GM18858 (cell line): ENCODE data around the gene NDE1.

Source experiments
- ATAC-seq: cut with Tn5 transposase; IDR thresholded peaks from one replicate; pipeline ENCODE4 v1.9.1; 2021; ENCODE audit not compliant: unreplicated experiment

The NDE1 gene

GRCh38 chr16:15732416-15732815 lies 82.4 kb downstream of the NDE1 start:
- no peak for ATAC-seq

- no peak for ATAC-seq
Measured at GRCh38 chr16:15735610-15736009, 85.6 kb downstream of the NDE1 start.

GRCh38 chr16:15736529-15736928 lies 86.5 kb downstream of the NDE1 start:
- ATAC-seq = no peak

DNA sequence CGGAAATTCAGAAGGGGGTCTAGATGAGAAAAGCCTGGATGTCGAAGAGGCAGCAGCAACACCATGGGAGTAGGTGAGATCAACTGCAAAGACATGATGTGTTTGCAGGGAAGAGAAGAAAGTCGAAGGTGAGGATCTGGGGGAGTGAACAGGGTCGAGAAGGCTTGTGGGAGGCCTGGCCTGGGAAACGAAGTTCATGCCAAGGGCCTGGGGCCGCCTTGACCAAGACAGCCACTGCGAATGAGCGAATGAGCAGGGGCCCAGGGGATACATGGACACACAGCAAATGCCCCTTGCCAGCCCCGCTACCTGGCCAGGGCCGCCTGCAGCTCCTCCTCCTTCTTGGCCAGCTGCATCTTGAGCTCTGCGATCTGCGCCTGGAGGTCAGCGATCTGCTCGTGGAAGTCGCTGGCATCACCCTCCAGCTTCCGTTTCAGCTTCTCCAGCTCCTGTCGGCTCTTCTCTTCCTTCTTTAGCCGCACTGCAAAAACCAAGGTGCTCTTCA lies 87.1 kb downstream of the NDE1 start:
- no peak for ATAC-seq

DNA sequence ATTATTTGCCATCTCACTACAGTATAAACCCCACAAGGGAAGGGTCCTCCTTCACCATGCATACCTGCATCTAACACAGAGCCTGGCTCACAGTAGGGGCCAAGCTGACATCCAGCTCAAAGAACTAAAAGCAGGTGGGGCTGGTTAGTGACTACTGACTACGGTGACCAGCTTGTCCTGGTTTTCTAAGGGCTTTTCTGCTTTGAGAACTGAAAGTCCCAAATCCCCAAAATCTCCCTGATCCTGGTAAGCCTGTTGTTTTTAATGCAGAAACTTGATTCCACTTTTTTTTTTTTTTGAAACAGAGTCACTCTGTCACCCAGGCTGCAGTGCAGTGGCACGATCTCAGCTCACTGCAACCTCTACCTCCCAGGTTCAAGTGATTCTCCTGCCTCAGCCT lies 89.4 kb downstream of the NDE1 start:
- no peak for ATAC-seq

DNA sequence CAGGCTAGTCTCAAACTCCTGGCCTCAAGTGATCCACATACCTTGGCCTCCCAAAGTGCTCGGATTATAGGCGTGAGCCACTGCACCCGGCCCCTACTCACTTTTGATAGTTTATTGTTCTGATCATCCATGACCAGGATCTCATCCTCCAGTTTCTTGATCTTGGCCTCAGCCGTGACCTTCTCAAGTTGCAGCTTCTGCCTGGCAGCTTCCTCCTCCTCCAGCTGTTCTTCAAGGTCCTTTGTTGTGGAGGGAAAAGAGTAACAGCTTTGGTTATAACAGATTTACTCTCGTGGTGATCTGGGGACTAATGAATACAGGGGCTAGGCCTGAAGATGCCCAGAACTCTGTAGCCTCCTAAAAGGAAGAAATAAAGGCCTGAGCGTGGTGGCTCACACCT lies 89.9 kb downstream of the NDE1 start:
- no peak for ATAC-seq

DNA sequence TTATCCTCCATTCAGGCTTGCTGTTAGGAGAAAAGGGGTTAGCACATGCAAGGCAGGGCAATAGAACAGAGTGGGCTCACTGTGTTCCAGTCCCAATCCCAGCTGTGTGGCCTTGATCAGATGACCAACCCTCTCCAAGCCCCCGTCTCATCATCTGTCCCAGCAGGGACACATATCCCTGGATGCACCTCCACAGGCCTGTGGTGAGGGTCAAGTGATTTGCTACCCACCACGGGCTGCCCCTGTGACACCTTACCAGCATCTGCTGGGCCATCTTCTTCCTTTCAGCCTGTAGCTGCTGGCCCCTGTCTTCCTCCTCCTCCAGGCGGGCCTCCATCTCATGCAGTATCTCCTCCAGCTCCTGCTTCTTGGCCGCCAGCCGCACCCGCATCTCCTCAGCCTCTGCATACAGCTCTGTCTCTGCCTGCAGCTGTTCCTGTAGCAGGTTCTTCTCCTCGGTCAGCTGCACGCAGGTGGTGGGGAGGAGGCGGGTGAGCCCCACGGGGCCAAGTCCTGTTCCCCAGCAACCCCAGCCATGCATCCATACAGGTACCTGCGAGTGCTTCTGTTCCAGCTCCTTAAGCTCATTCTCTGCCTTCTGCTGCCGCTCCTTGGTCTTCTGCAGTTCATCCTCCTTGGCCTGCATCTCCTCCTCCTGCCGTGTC lies 91.3 kb downstream of the NDE1 start:
- no peak for ATAC-seq

GRCh38 chr16:15742716-15743115 lies 92.7 kb downstream of the NDE1 start:
- ATAC-seq = no peak

GRCh38 chr16:15743657-15744056 lies 93.6 kb downstream of the NDE1 start:
- no peak for ATAC-seq

GRCh38 chr16:15746332-15746731 lies 96.3 kb downstream of the NDE1 start:
- no peak for ATAC-seq

DNA sequence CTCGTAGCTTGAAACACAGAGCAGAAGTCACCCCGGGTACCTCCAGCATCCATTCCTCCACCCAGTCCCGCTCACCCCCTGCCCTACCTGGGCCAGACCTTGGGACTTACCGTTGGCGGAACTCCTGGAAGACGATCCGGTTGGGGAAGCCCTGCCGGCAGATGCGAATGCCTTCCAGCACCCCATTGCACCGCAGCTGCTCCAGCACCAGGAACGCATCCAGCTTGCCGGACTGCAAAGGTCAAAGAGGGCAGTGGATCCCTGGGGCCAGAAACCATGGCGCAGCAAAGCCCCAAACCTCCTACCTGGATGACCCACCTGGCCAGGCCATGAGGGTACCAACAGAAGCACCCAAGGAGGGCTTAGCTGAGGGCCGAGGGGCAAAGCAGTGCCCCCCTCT lies 97.9 kb downstream of the NDE1 start:
- ATAC-seq = no peak

DNA sequence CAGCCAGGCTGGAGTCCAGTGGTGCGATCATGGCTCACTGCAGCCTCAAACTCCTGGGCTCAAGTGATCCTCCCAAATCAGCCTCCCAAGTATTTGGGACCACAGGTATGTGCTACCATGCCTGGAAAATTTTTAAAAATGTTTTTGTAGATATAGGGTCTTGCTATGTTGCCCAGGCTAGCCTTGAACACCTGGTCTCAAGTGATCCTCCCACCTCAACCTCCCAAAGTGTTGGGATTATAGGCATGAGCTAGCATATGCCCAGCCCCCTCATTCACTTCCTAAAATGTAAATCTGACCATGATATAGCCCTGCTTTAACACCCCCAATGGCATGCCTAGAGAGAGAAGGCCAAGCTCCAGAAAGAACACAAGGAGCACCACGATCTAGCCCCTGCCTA lies 98.6 kb downstream of the NDE1 start:
- no peak for ATAC-seq

GRCh38 chr16:15749371-15749770 lies 99.3 kb downstream of the NDE1 start:
- ATAC-seq = no peak

DNA sequence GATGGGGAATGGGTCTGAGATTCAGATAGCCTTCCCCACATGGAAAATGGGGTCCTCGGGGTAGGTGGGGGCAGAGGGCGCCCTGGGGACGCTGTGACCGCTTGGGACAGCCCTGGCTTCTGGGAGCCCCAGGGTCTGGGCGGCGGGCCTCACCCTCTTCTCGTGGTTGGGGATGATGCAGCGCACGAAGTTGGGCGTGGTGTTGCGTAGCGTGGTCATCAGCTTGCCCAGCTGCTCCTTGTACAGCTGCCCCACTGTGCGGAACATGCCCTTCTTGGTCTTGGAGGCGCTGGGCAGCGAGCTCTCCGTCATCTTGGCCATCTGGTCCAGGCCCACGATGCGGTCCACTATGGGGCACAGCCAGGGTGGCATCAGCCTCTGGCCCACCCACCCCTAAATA lies 99.9 kb downstream of the NDE1 start:
- no peak for ATAC-seq

DNA sequence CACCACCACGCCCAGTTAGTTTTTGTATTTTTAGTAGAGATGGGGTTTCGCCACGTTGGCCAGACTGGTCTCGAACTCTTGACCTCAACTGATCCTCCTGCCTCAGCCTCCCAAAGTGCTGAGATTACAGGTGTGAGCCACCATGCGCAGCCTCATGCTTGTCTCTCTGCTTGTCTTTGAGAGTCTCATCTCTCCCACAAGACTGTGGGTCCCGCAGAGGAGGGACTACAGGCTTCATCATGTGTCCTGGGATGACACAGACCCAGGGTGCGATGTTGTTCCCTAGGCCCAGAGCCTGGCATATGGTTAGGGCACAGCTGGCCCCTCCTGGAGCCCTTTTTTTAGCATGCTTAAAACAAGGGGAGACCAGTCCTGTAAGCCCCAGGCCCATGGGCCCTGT lies 101.9 kb downstream of the NDE1 start:
- no peak for ATAC-seq

DNA sequence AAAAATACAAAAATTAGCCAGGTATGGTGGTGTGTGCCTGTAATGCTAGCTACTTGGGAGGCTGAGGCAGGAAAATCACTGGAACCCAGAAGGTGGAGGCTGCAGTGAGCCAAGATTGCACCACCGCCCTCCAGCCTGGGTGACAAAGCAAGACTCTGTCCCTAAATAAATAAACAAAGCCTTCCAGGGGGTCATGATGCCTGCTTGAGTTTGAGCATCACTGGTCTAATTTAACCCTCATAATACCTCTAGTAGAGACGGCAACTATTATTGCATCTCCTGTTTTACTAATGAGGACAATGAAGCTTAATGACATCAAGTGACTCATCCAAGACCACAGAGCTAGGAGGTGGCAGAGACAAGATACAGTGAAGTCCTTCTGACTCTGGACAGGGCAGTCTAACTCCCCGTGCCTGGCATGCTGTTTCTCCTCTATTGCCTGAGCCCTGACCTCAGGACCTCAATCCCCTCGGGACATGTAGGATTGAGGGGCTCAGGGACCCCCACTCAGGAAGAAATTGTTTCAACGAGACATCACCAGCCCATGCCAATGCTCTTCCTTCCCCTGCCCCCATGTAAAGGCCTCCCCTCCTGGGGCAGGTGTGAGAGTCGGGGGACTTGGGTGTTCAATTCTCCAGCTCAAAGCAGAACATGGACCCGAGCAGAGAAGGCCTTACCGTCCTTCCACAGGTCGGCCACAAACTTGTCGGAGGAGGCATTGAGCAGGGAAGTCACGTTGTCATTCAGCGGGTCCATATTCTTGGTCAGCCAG lies 102.9 kb downstream of the NDE1 start:
- ATAC-seq = no peak

GRCh38 chr16:15754821-15755534 lies 104.9 kb downstream of the NDE1 start:
- no peak for ATAC-seq

- ATAC-seq = no peak
Measured at GRCh38 chr16:15757077-15757386, 107.0 kb downstream of the NDE1 start.

GRCh38 chr16:15757630-15758251 lies 107.7 kb downstream of the NDE1 start:
- no peak for ATAC-seq

DNA sequence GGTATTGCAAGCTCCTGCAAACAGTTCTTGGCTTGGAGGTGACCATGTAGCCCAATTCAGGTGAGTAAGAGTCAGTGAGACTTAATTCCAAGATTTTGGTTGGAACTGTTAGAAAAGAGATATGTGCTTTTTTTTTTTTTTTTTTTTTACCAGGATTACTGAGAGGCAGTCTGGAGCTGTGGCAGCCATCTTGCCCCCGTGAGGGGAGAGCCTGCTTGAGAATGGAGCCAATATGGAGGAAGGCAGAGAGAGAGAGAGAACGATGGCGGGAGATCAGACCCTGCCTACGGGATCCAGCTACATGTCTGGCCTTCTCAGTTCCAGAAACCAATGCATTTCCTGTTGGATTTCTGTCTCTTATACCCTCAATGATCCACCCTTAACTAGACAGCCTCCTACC lies 109.0 kb downstream of the NDE1 start:
- no peak for ATAC-seq

GRCh38 chr16:15760129-15760528 lies 110.1 kb downstream of the NDE1 start:
- no peak for ATAC-seq

DNA sequence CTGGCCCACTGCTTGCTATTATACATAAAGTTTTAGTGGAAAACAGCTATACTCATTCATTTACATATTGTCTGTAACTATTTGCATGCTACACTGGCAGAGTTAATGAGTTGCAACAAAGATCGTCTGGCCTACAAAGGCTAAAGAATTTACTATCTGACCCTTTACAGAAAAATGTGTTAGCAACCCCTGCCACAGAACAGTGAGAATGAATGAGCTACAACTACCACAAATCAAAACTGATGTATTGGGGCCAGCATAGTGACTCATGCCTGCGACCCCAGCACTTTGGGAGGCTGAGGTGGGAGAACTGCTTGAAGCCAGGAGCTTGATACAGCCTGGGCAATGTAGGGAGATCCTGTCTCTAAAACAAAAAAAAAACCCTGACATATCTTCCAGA lies 114.1 kb downstream of the NDE1 start:
- no peak for ATAC-seq
